ENCODE data around the gene CLIC3.

The CLIC3 gene

DNA sequence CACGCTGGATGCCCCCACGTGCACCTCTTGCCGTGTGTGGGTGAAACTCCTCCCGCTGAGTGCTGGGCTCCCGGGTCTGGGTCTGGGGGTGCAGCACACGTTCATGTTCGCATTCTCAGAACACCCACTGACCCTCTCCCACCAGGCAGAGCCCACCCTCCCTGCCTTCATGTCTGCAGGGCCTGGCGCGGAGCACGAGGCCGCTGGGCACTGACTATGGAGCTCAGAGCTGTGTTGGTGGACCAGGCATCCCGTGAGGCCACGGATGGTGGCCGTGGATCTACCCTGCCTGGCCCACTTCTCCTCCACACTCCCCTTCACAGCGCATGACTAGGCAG, 35.5 kb downstream of the CLIC3 start:
- TF ChIP-seq, protein P1, sequence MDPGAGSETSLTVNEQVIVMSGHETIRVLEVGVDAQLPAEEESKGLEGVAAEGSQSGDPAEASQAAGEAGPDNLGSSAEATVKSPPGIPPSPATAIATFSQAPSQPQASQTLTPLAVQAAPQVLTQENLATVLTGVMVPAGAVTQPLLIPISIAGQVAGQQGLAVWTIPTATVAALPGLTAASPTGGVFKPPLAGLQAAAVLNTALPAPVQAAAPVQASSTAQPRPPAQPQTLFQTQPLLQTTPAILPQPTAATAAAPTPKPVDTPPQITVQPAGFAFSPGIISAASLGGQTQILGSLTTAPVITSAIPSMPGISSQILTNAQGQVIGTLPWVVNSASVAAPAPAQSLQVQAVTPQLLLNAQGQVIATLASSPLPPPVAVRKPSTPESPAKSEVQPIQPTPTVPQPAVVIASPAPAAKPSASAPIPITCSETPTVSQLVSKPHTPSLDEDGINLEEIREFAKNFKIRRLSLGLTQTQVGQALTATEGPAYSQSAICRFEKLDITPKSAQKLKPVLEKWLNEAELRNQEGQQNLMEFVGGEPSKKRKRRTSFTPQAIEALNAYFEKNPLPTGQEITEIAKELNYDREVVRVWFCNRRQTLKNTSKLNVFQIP (CRISPR knock-in tag; IDR thresholded peaks at IDR 0.05; ENCODE audit: borderline replicate concordance, low read depth): no peak
- TF ChIP-seq ZNF565 (CRISPR knock-in tag; conservative IDR thresholded peaks at IDR 0.05; ENCODE audit: low read depth): no peak
- TF ChIP-seq PPARA (CRISPR knock-in tag; IDR thresholded peaks at IDR 0.05; ENCODE audit: borderline replicate concordance): no peak
- no peak for TF ChIP-seq SNAI2 (CRISPR knock-in tag; IDR thresholded peaks at IDR 0.05)
- TF ChIP-seq PATZ1 (CRISPR knock-in tag; IDR thresholded peaks at IDR 0.05; ENCODE audit: borderline replicate concordance): no peak
- no peak for TF ChIP-seq CSRNP3 (CRISPR knock-in tag; IDR thresholded peaks at IDR 0.05)
- TF ChIP-seq CREB5 (CRISPR knock-in tag; IDR thresholded peaks at IDR 0.05; ENCODE audit: low read depth): no peak
- TF ChIP-seq ISL1 (CRISPR knock-in tag; IDR thresholded peaks at IDR 0.05): no peak
- TF ChIP-seq TCF4 (CRISPR knock-in tag; IDR thresholded peaks at IDR 0.05; ENCODE audit: borderline replicate concordance): no peak
- TF ChIP-seq RARB (CRISPR knock-in tag; IDR thresholded peaks at IDR 0.05): no peak
- TF ChIP-seq TOX (CRISPR knock-in tag; IDR thresholded peaks at IDR 0.05; ENCODE audit: borderline replicate concordance): no peak
- TF ChIP-seq GLIS3 (CRISPR knock-in tag; IDR thresholded peaks at IDR 0.05): no peak
- TF ChIP-seq, protein P2, sequence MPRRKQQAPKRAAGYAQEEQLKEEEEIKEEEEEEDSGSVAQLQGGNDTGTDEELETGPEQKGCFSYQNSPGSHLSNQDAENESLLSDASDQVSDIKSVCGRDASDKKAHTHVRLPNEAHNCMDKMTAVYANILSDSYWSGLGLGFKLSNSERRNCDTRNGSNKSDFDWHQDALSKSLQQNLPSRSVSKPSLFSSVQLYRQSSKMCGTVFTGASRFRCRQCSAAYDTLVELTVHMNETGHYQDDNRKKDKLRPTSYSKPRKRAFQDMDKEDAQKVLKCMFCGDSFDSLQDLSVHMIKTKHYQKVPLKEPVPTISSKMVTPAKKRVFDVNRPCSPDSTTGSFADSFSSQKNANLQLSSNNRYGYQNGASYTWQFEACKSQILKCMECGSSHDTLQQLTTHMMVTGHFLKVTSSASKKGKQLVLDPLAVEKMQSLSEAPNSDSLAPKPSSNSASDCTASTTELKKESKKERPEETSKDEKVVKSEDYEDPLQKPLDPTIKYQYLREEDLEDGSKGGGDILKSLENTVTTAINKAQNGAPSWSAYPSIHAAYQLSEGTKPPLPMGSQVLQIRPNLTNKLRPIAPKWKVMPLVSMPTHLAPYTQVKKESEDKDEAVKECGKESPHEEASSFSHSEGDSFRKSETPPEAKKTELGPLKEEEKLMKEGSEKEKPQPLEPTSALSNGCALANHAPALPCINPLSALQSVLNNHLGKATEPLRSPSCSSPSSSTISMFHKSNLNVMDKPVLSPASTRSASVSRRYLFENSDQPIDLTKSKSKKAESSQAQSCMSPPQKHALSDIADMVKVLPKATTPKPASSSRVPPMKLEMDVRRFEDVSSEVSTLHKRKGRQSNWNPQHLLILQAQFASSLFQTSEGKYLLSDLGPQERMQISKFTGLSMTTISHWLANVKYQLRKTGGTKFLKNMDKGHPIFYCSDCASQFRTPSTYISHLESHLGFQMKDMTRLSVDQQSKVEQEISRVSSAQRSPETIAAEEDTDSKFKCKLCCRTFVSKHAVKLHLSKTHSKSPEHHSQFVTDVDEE (CRISPR knock-in tag; IDR thresholded peaks at IDR 0.05): no peak
- no peak for TF ChIP-seq OSR1 (CRISPR knock-in tag; IDR thresholded peaks at IDR 0.05)
- TF ChIP-seq ZNF70 (CRISPR knock-in tag; IDR thresholded peaks at IDR 0.05): no peak
- TF ChIP-seq ZNF8 (CRISPR knock-in tag; IDR thresholded peaks at IDR 0.05): no peak
- TF ChIP-seq ZC3H10 (CRISPR knock-in tag; IDR thresholded peaks at IDR 0.05): no peak
- TF ChIP-seq CSDC2 (CRISPR knock-in tag; IDR thresholded peaks at IDR 0.05): no peak
- no peak for TF ChIP-seq ZFP30 (CRISPR knock-in tag; IDR thresholded peaks at IDR 0.05)
- TF ChIP-seq ARNTL (CRISPR knock-in tag; IDR thresholded peaks at IDR 0.05; ENCODE audit: borderline replicate concordance, low read depth): no peak
- ATAC-seq: no peak

DNA sequence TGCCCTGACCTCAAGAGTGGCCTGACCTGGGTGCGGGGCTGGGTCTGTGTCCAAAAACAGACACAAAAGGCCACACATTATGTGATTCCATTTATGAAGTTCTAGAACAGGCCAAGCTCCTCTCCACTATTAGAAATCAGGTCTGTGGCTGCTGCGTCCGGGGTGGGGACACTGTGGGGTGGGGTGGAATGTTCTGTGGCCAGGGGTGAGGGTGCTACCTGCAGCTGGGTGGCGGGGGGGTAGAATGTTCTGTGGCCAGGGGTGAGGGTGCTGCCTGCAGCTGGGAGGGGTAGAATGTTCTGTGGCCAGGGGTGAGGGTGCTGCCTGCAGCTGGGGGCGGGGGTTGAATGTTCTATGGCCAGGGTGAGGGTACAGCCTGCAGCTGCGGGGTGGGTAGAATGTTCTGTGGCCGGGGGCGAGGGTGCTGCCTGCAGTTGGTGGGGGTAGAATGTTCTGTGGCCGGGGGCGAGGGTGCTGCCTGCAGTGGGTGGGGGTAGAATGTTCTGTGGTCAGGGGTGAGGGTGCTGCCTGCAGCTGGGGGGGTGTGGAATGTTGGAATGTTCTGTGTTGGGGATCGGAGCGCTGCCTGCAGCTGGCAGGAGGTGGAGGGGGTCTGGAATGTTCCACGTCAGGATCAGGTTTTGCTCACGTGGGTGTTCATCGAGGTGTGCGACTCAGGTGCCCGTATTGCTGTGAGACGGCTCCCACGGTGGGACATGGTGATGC, 36.0 kb downstream of the CLIC3 start:
- ATAC-seq: no peak
- TF ChIP-seq, protein P1 (CRISPR knock-in tag; IDR thresholded peaks at IDR 0.05; ENCODE audit: borderline replicate concordance, low read depth): no peak
- TF ChIP-seq ESRRG (CRISPR knock-in tag; IDR thresholded peaks at IDR 0.05): no peak
- TF ChIP-seq CSRNP3 (CRISPR knock-in tag; IDR thresholded peaks at IDR 0.05): no peak
- TF ChIP-seq OSR1 (CRISPR knock-in tag; IDR thresholded peaks at IDR 0.05): no peak
- no peak for TF ChIP-seq ISL1 (CRISPR knock-in tag; IDR thresholded peaks at IDR 0.05)
